Left ventricle myocardium inferior (tissue), 1 donor: ENCODE data around the gene FOXK1. TPM values are rescaled to one million over a fixed set of nuclear protein-coding genes. Genes with fewer than 3 reads are reported as not detected.

ENCODE experiments used
- DNase-seq: peaks from one replicate; pipeline ENCODE4 v3.0.0-alpha.2; 2020
- H3K27ac ChIP-seq: fragments of 200-600 bp; replicated peaks from 2 replicates; pipeline ENCODE4 v1.8.0; 2021
- H3K27me3 ChIP-seq: fragments of 200-600 bp; 2 replicates; pipeline ENCODE4 v1.8.0; 2021; ENCODE audit warnings: low read depth
- H3K36me3 ChIP-seq: fragments of 200-600 bp; 2 replicates; pipeline ENCODE4 v1.8.0; 2021
- H3K4me1 ChIP-seq: fragments of 200-600 bp; 2 replicates; pipeline ENCODE4 v1.8.0; 2021
- H3K4me3 ChIP-seq: fragments of 200-600 bp; 2 replicates; pipeline ENCODE4 v1.8.0; 2021; ENCODE audit warnings: mild to moderate bottlenecking, moderate library complexity
- H3K9me3 ChIP-seq: fragments of 200-600 bp; replicated peaks from 2 replicates; pipeline ENCODE4 v1.8.0; 2021
- CTCF ChIP-seq: fragments of 200-600 bp; IDR thresholded peaks from 2 replicates; pipeline ENCODE4 v1.8.0; 2021; ENCODE audit warnings: antibody characterized with exemption, mild to moderate bottlenecking, borderline replicate concordance
- intact Hi-C: fragments of 100-400 bp; cut with micrococcal nuclease; formaldehyde crosslinking; loops from one replicate; pipeline ENCODE4 v1.11.0; 2022
- total RNA-seq: library from RNA; stranded (reverse); fragmentation: NEBNext Ultra II Directional; extraction: Animal tissue kit (Norgen Biotek cat#: 25700); gene quantifications from one replicate; pipeline ENCODE4 v1.2.1, GENCODE V29; 2021
- donor health status: DM: no; HTN: yes; CAD: no; lungs with severe emphysema.

Gene FOXK1
- total RNA-seq, 1 donor from 2014 or later, result 18.3 TPM

GRCh38 chr7:4786015-4786414, 103.9 kb downstream of the FOXK1 start:
- Histone ChIP-seq H3K27ac (no peak overlapping the region), H3K36me3 (peaks cover 92% of the 10 kb centered on the region), H3K9me3 (no peaks in the 10 kb centered on the region), H3K4me1 (peaks cover 5% of the 10 kb centered on the region), H3K27me3 (no peaks in the 10 kb centered on the region), H3K4me3 (no peak overlapping the region)
- DNase-seq, result no peak
- intact Hi-C loops, result no loop called here
- no peak for TF ChIP-seq CTCF

DNA sequence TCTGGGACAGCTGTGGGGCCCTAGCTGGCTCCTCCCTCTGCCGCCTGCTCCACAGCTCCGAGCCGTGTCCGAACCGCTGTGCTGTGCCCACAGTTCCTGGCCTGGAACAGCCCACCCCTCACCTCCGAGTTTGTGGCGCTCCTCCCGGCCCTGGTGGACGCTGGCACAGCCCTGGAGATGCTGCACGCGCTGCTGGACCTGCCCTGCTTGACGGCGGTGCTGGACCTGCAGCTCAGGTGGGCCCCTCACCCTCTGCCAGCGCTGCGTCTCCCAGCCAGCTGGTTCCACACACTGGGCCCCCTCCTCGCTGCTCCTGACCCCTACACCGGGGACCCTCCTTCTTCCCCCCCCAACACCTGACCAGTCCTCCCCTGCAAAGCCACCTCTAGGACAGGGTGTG, 105.4 kb downstream of the FOXK1 start:
- H3K4me3 ChIP-seq, result no peak overlapping the region
- intact Hi-C loops, result no loop called here
- H3K27ac ChIP-seq, result no peak overlapping the region
- DNase-seq, result no peak
- no peak for TF ChIP-seq CTCF
- H3K9me3 ChIP-seq, result no peaks in the 10 kb centered on the region
- peaks cover 15% of the 10 kb centered on the region for H3K4me1 ChIP-seq
- H3K36me3 ChIP-seq, result peaks cover 86% of the 10 kb centered on the region
- no peaks in the 10 kb centered on the region for H3K27me3 ChIP-seq

DNA sequence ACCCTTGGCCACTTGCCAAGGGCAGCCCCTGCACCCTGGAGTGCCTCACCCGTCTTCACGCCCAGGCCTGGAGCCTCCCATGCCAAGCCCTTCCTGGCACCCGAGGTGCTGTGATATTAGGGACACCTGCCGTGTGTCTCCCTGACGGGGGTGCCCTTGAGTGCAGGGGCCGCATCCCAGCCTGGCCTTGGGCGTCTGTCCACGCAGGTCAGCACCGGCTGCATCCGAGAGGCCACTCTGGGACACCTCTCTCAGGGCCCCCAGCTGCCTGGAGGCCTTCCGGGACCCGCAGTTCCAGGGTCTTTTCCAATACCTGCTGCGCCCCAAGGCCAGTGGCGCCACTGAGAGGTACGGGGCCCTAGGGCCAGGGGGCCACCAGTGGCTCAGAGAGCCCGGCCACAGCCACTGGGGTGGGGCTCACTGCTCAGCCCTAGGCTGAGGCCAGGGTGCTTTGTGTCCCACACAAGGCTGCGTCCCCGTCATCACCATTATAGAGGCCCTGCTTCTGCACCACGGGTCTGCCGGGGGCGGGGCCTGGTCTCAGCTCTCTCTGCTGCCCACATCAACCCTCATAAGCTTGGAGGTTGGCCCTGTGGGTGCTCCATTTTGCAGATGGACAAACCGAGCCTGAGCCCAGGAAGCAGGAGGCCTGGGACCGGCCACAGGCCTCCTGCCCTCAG, 106.0 kb downstream of the FOXK1 start:
- Histone ChIP-seq H3K27me3 (no peaks in the 10 kb centered on the region), H3K4me3 (no peak overlapping the region), H3K27ac (no peak overlapping the region), H3K36me3 (peaks cover 80% of the 10 kb centered on the region), H3K4me1 (peaks cover 20% of the 10 kb centered on the region), H3K9me3 (no peaks in the 10 kb centered on the region)
- TF ChIP-seq CTCF, result no peak
- DNase-seq, result no peak
- intact Hi-C loops, result no loop called here

- DNase-seq, result no peak
- Histone ChIP-seq H3K36me3 (peaks cover 74% of the 10 kb centered on the region), H3K27me3 (no peaks in the 10 kb centered on the region), H3K4me1 (peaks cover 22% of the 10 kb centered on the region), H3K27ac (no peak overlapping the region), H3K9me3 (no peaks in the 10 kb centered on the region), H3K4me3 (no peak overlapping the region)
- intact Hi-C loops, result no loop called here
- TF ChIP-seq CTCF, result no peak
Observed at GRCh38 chr7:4788627-4789189, 106.6 kb downstream of the FOXK1 start.

GRCh38 chr7:4789194-4790077, 107.3 kb downstream of the FOXK1 start:
- Histone ChIP-seq H3K4me3 (no peak overlapping the region), H3K36me3 (peaks cover 70% of the 10 kb centered on the region), H3K27me3 (no peaks in the 10 kb centered on the region), H3K4me1 (peaks cover 22% of the 10 kb centered on the region), H3K27ac (no peak overlapping the region), H3K9me3 (no peaks in the 10 kb centered on the region)
- no peak for DNase-seq
- TF ChIP-seq CTCF, result no peak
- intact Hi-C loops, result loop anchor here (10.0 kb wide), 1 partner anchor 295 kb away; no protein-coding TSS in a partner anchor
